Astrocyte (in vitro differentiated cells and primary cell): Measurements from ENCODE around the gene SMARCA2. TPM values are rescaled to one million over a fixed set of nuclear protein-coding genes. Genes with fewer than 3 reads are reported as not detected.

Experiments
- DNase-seq: peaks from one replicate; pipeline ENCODE4 v3.0.0-alpha.2; 2010; ENCODE audit warnings: low read depth
- FAIRE-seq: peaks from 2 replicates; lab custom pipeline; 2011; peaks lifted over from hg19 to GRCh38; lab: Jason Lieb, UNC
- H2AFZ ChIP-seq: 2 replicates; pipeline ENCODE4 v1.6.0; 2012; ENCODE audit warnings: low read depth, low read length, inconsistent platforms
- H3K27ac ChIP-seq: 2 replicates; pipeline ENCODE4 v1.5.1; 2011; ENCODE audit warnings: low read depth, low read length, inconsistent platforms
- H3K27me3 ChIP-seq: 2 replicates; pipeline ENCODE4 v1.6.0; 2011; ENCODE audit warnings: low read length, inconsistent platforms; ENCODE audit not compliant: insufficient read depth
- H3K36me3 ChIP-seq: 2 replicates; pipeline ENCODE4 v1.5.1; 2011; ENCODE audit warnings: low read length, inconsistent platforms; ENCODE audit not compliant: insufficient read depth
- H3K4me1 ChIP-seq: 2 replicates; pipeline ENCODE4 v1.5.1; 2011; ENCODE audit warnings: low read length, inconsistent platforms; ENCODE audit not compliant: insufficient read depth
- H3K4me2 ChIP-seq: 2 replicates; pipeline ENCODE4 v1.6.0; 2012; ENCODE audit warnings: low read length, inconsistent platforms
- H3K4me3 ChIP-seq: 2 replicates; pipeline ENCODE4 v1.5.1; 2011; ENCODE audit warnings: low read depth, mild to moderate bottlenecking, low read length, inconsistent platforms; ENCODE audit not compliant: insufficient read depth
- H3K79me2 ChIP-seq: 2 replicates; pipeline ENCODE4 v1.6.0; 2012; ENCODE audit warnings: mild to moderate bottlenecking, low read length, inconsistent platforms; ENCODE audit not compliant: insufficient read depth
- H3K9ac ChIP-seq: 2 replicates; pipeline ENCODE4 v1.6.0; 2012; ENCODE audit warnings: mild to moderate bottlenecking, low read length, inconsistent platforms
- H3K9me3 ChIP-seq: 2 replicates; pipeline ENCODE4 v1.5.1; 2012; ENCODE audit warnings: low read depth, mild to moderate bottlenecking, low read length, inconsistent platforms; ENCODE audit not compliant: insufficient read depth
- H4K20me1 ChIP-seq: 2 replicates; pipeline ENCODE4 v1.6.0; 2012; ENCODE audit warnings: low read length, inconsistent platforms; ENCODE audit not compliant: insufficient read depth
- H3K27ac Mint-ChIP-seq: one replicate; pipeline ENCODE4 v1.8.0; 2021; ENCODE audit warnings: mild to moderate bottlenecking, mixed read lengths; ENCODE audit not compliant: unreplicated experiment
- H3K27me3 Mint-ChIP-seq: one replicate; pipeline ENCODE4 v1.8.0; 2021; ENCODE audit warnings: low read depth, mixed read lengths; ENCODE audit not compliant: unreplicated experiment
- H3K36me3 Mint-ChIP-seq: one replicate; pipeline ENCODE4 v1.8.0; 2021; ENCODE audit warnings: low read depth, mixed read lengths; ENCODE audit not compliant: unreplicated experiment
- H3K4me1 Mint-ChIP-seq: one replicate; pipeline ENCODE4 v1.8.0; 2021; ENCODE audit warnings: low read depth, mixed read lengths; ENCODE audit not compliant: unreplicated experiment
- H3K4me3 Mint-ChIP-seq: one replicate; pipeline ENCODE4 v1.8.0; 2021; ENCODE audit warnings: mild to moderate bottlenecking, moderate library complexity, mixed read lengths; ENCODE audit not compliant: unreplicated experiment
- H3K9me3 Mint-ChIP-seq: one replicate; pipeline ENCODE4 v1.8.0; 2021; ENCODE audit warnings: mild to moderate bottlenecking, mixed read lengths; ENCODE audit not compliant: unreplicated experiment
- CTCF ChIP-seq: IDR thresholded peaks from 2 replicates; pipeline ENCODE4 v1.5.1; 2011; ENCODE audit warnings: low read depth, mild to moderate bottlenecking, inconsistent platforms, low read length, moderate library complexity; ENCODE audit not compliant: insufficient read depth
- EZH2 ChIP-seq: IDR thresholded peaks from 2 replicates; pipeline ENCODE4 v1.6.1; 2012; ENCODE audit warnings: mild to moderate bottlenecking, low read length, inconsistent platforms; ENCODE audit not compliant: insufficient read depth
- total RNA-seq: library from RNA; stranded (reverse); gene quantifications from 2 replicates; pipeline ENCODE4 v1.2.1, GENCODE V29; 2021

SMARCA2 gene
- total RNA-seq, 1 donor from 2014 or later = 54.2 TPM

GRCh38 chr9:1969160-1969559 is 46.0 kb upstream of the SMARCA2 start:
- H3K4me3 Mint-ChIP-seq = no peak overlapping the region
- no peaks in the 10 kb centered on the region for H4K20me1 ChIP-seq
- no peak overlapping the region for H3K4me3 ChIP-seq
- no peaks in the 10 kb centered on the region for H3K36me3 ChIP-seq
- no peaks in the 10 kb centered on the region for H3K79me2 ChIP-seq
- no peak overlapping the region for H3K4me2 ChIP-seq
- no peak for DNase-seq
- H3K27ac Mint-ChIP-seq = no peak overlapping the region
- no peak overlapping the region for H3K27ac ChIP-seq
- peaks cover 6% of the 10 kb centered on the region for H3K27me3 Mint-ChIP-seq
- H3K4me1 Mint-ChIP-seq = no peaks in the 10 kb centered on the region
- no peaks in the 10 kb centered on the region for H3K4me1 ChIP-seq
- peaks cover 7% of the 10 kb centered on the region for H3K9me3 Mint-ChIP-seq
- H3K36me3 Mint-ChIP-seq = no peaks in the 10 kb centered on the region
- no peak for FAIRE-seq
- H3K9me3 ChIP-seq = peaks cover 3% of the 10 kb centered on the region
- no peaks in the 10 kb centered on the region for H3K27me3 ChIP-seq
- H2AFZ ChIP-seq = no peak overlapping the region
- TF ChIP-seq EZH2 (no peak), CTCF (no peak)
- H3K9ac ChIP-seq = no peak overlapping the region

GRCh38 chr9:1969898-1970297 is 45.2 kb upstream of the SMARCA2 start:
- Mint-ChIP-seq H3K4me3 (no peak overlapping the region), H3K27ac (no peak overlapping the region), H3K27me3 (peaks cover 6% of the 10 kb centered on the region), H3K36me3 (no peaks in the 10 kb centered on the region), H3K9me3 (peaks cover 7% of the 10 kb centered on the region), H3K4me1 (no peaks in the 10 kb centered on the region)
- no peak overlapping the region for H2AFZ ChIP-seq
- H3K27ac ChIP-seq = no peak overlapping the region
- no peaks in the 10 kb centered on the region for H4K20me1 ChIP-seq
- H3K4me3 ChIP-seq = no peak overlapping the region
- no peaks in the 10 kb centered on the region for H3K4me1 ChIP-seq
- no peaks in the 10 kb centered on the region for H3K36me3 ChIP-seq
- no peak for TF ChIP-seq EZH2
- no peak for TF ChIP-seq CTCF
- no peak overlapping the region for H3K9ac ChIP-seq
- H3K27me3 ChIP-seq = no peaks in the 10 kb centered on the region
- no peak overlapping the region for H3K4me2 ChIP-seq
- no peak for FAIRE-seq
- DNase-seq = no peak
- no peaks in the 10 kb centered on the region for H3K79me2 ChIP-seq
- peaks cover 3% of the 10 kb centered on the region for H3K9me3 ChIP-seq

GRCh38 chr9:1972672-1973071 is 42.5 kb upstream of the SMARCA2 start:
- H3K9me3 ChIP-seq = peaks cover 3% of the 10 kb centered on the region
- no peak overlapping the region for H2AFZ ChIP-seq
- no peak overlapping the region for H3K4me3 ChIP-seq
- H3K4me1 ChIP-seq = no peaks in the 10 kb centered on the region
- Mint-ChIP-seq H3K9me3 (peaks cover 7% of the 10 kb centered on the region), H3K27ac (no peak overlapping the region), H3K4me1 (no peaks in the 10 kb centered on the region), H3K27me3 (peaks cover 3% of the 10 kb centered on the region), H3K4me3 (no peak overlapping the region), H3K36me3 (no peaks in the 10 kb centered on the region)
- FAIRE-seq (no peak), DNase-seq (no peak)
- H3K36me3 ChIP-seq = no peaks in the 10 kb centered on the region
- H4K20me1 ChIP-seq = no peaks in the 10 kb centered on the region
- no peaks in the 10 kb centered on the region for H3K27me3 ChIP-seq
- TF ChIP-seq EZH2 (no peak), CTCF (no peak)
- no peaks in the 10 kb centered on the region for H3K79me2 ChIP-seq
- no peak overlapping the region for H3K27ac ChIP-seq
- no peak overlapping the region for H3K4me2 ChIP-seq
- H3K9ac ChIP-seq = no peak overlapping the region
